NCI-H2227 treated with DMSO at 0.1 percent for 48 hours (cell line): ENCODE data around the gene MOV10L1.
"Not testable (repeated sequence)": the region's sequence is repeated elsewhere in the genome, so short reads cannot be mapped to it uniquely, and the experiment has no call there.

Source experiments
- DNase-seq: peaks from one replicate; lab custom pipeline; 2025; lab: John Stamatoyannopoulos, UW

The MOV10L1 gene

GRCh38 chr22:50203288-50203687 is 113.5 kb downstream of the MOV10L1 start:
- no peak for DNase-seq

- no peak for DNase-seq
These were observed 114.8 kb downstream of the MOV10L1 start for GRCh38 chr22:50204571-50204970.

GRCh38 chr22:50204998-50205397 is 115.2 kb downstream of the MOV10L1 start:
- not testable (repeated sequence) for DNase-seq

- DNase-seq = no peak
These were observed 116.2 kb downstream of the MOV10L1 start for GRCh38 chr22:50205781-50206569.

GRCh38 chr22:50206599-50206998 is 116.8 kb downstream of the MOV10L1 start:
- no peak for DNase-seq

- DNase-seq = no peak
These were observed 117.8 kb downstream of the MOV10L1 start for GRCh38 chr22:50207383-50208140.

- DNase-seq = no peak
These were observed 118.7 kb downstream of the MOV10L1 start for GRCh38 chr22:50208430-50208938.

- no peak for DNase-seq
These were observed 119.4 kb downstream of the MOV10L1 start for GRCh38 chr22:50208939-50209892.

GRCh38 chr22:50209893-50210292 is 120.1 kb downstream of the MOV10L1 start:
- DNase-seq = no peak

GRCh38 chr22:50210378-50211139 is 120.8 kb downstream of the MOV10L1 start:
- DNase-seq = no peak

GRCh38 chr22:50211147-50211546 is 121.3 kb downstream of the MOV10L1 start:
- DNase-seq = no peak
